HG03066 (cell line): ENCODE data around the gene CAV3.

ENCODE experiments used
- ATAC-seq: cut with Tn5 transposase; IDR thresholded peaks from one replicate; pipeline ENCODE4 v1.9.1; 2021; ENCODE audit warnings: low read depth; ENCODE audit not compliant: unreplicated experiment

The CAV3 gene

GRCh38 chr3:8759038-8759707 lies 25.6 kb downstream of the CAV3 start:
- no peak for ATAC-seq

- no peak for ATAC-seq
Measured at GRCh38 chr3:8760091-8760490, 26.5 kb downstream of the CAV3 start.

DNA sequence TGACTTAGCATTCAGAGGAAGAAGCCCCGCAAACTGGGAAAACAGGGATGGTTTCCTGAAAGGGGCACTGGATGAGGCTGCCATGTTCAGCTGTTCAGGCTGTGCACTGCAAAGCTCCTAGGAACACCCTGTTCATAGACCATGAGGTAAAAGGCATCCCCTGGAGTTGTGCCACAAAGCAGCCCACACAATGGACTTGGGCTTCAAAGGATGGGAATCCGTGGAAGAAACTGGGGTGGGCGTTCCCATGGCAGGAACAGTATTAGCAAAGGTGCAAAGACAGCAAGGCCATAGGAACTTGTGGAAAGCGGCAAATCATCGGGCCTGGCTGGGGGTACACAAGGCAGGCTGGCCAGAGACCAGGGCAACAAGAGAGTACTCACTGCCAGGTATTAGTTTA lies 26.9 kb downstream of the CAV3 start:
- no peak for ATAC-seq

GRCh38 chr3:8761866-8762265 lies 28.3 kb downstream of the CAV3 start:
- no peak for ATAC-seq

- no peak for ATAC-seq
Measured at GRCh38 chr3:8762607-8763377, 29.2 kb downstream of the CAV3 start.

GRCh38 chr3:8764528-8764927 lies 30.9 kb downstream of the CAV3 start:
- no peak for ATAC-seq

DNA sequence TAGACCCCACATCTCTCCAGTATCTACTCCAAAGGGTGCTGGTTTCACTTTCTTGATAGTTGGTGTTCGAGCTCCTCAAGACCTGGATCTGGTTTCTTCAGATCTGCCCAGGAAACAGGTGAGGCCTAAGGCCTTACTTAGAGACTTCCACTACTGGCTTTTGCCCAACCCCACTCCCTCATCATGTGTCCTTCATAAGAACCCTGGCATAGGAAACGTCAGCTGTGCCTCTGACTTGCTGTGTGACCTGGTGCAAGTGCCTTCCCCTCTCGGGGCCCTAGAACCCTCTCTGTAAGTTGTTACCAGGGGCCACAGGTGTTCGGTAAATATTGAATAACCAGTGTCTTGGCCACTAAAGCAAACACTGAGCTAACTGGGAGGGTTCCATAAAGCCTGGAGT lies 31.9 kb downstream of the CAV3 start:
- no peak for ATAC-seq

GRCh38 chr3:8766148-8766547 lies 32.5 kb downstream of the CAV3 start:
- ATAC-seq = no peak

GRCh38 chr3:8767256-8767666 lies 33.7 kb downstream of the CAV3 start:
- no peak for ATAC-seq

GRCh38 chr3:8767667-8768363 lies 34.2 kb downstream of the CAV3 start:
- ATAC-seq = peak; percentile 53

GRCh38 chr3:8768364-8769087 lies 34.9 kb downstream of the CAV3 start:
- ATAC-seq = peak; percentile 20

DNA sequence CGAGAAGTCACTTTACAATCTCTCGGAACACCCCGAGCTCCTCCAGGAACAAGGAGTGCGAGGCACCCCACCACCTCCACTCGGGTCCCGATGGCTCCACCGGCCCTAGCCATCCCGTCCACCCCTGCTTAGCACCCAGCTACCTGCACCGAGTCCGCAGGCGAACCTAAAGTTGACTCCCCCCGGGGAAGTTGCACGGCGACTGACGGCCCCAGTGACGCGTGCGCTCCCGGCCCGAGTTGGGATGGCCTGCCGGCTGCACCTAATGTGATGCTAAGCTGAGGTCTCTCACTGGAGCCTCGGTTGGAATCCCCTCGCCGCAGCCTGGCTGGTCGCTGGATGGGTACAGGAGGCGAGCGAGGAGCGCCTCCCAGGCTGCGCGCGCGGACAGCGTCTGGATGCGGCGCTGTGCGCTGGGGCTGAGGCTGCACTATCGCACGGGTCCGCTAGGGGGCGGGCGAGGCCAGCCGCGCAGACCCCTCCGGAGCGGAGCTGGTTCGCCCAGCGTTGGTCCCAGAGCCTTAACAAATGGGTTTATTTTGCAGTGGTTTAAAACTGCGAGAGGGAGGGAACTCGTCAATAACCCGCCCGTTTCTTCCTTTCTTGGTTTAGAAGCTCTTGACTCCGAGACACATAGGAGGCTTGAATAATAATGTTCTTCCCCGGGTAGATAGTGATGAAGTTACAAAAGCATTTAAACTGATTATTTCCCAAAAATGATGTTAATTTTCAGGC lies 35.7 kb downstream of the CAV3 start, which contains the start of gene OXTR:
OXTR (minus strand) TSS at position 526 of the 735 bp plus-strand sequence. CDS start 1,426 bp downstream, outside the sequence.
- peak; percentile 49 for ATAC-seq

- no peak for ATAC-seq
Measured at GRCh38 chr3:8773941-8774542, 40.4 kb downstream of the CAV3 start.

DNA sequence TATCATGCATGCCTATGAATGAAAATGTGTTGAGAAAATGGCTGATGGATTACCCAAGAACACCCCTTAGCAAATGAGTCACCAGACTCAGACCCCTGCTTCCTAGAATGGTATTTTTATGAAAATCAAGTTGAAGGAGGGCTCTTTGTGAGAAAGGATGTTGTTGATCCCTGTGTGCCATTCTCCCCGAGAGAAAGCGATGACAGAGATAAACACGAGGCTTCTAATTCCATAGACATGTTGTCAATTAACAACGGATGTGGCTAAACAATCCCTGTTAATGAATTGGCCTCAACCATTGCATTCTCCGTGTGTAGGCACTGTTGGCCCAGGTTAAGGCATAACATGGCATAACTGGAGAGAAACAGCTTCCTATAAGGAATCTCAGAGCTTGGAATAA lies 41.6 kb downstream of the CAV3 start:
- no peak for ATAC-seq

GRCh38 chr3:8775602-8776001 lies 42.0 kb downstream of the CAV3 start:
- no peak for ATAC-seq

- ATAC-seq = no peak
Measured at GRCh38 chr3:8776406-8776805, 42.8 kb downstream of the CAV3 start.

- no peak for ATAC-seq
Measured at GRCh38 chr3:8777201-8777977, 43.8 kb downstream of the CAV3 start.

- ATAC-seq = no peak
Measured at GRCh38 chr3:8777978-8778267, 44.3 kb downstream of the CAV3 start.

- no peak for ATAC-seq
Measured at GRCh38 chr3:8778475-8778874, 44.9 kb downstream of the CAV3 start.
